CD4-positive, alpha-beta memory T cell (primary cell): ENCODE measurements around the gene DYNC1LI1. TPM values are rescaled to one million over a fixed set of nuclear protein-coding genes. Genes with fewer than 3 reads are reported as not detected.
A peak's percentile ranks its signal among the peaks of the same experiment; 100 is the strongest.

Experiments
- CTCF ChIA-PET: fragments of 350-600 bp; sonication (Branson Sonifier 250); formaldehyde crosslinking; loops from one replicate; lab custom pipeline; 2021; ENCODE audit warnings: inconsistent platforms; ENCODE audit not compliant: partially characterized antibody; lab: Charles Lee
- POLR2A ChIA-PET: fragments of 350-600 bp; sonication (Branson Sonifier 250); formaldehyde crosslinking; loops from one replicate; lab custom pipeline; 2021; ENCODE audit not compliant: partially characterized antibody; lab: Charles Lee
- DNase-seq, 5 donors: peaks; one replicate each; pipeline versions ENCODE4 v3.0.0 to v3.0.0-alpha.2; 2020 to 2022; ENCODE audit warnings: mixed read lengths in 1 of 5
- H3K27ac ChIP-seq: one replicate; pipeline ENCODE4 v1.7.0; 2013; ENCODE audit warnings: low read depth, low read length
- H3K27me3 ChIP-seq: 2 replicates; pipeline ENCODE4 v1.7.0; 2013; ENCODE audit warnings: mild to moderate bottlenecking, low read length, moderate library complexity; ENCODE audit not compliant: insufficient read depth
- H3K36me3 ChIP-seq: 2 replicates; pipeline ENCODE4 v1.7.0; 2013; ENCODE audit warnings: mild to moderate bottlenecking, low read length, moderate library complexity; ENCODE audit not compliant: insufficient read depth
- H3K4me1 ChIP-seq: 2 replicates; pipeline ENCODE4 v1.7.0; 2013; ENCODE audit warnings: mild to moderate bottlenecking, low read length, moderate library complexity; ENCODE audit not compliant: insufficient read depth
- H3K4me3 ChIP-seq, 2 donors: one replicate each; pipeline ENCODE4 v1.7.0; 2013; ENCODE audit warnings: low read length in 2 of 2, mild to moderate bottlenecking in 1 of 2
- H3K9me3 ChIP-seq, 2 donors: one replicate each; pipeline ENCODE4 v1.7.0; 2013; ENCODE audit warnings: low read length in 2 of 2, control low read depth in 1 of 2; ENCODE audit not compliant: control insufficient read depth in 1 of 2
- H3K27ac Mint-ChIP-seq, 7 donors: one replicate each; pipeline ENCODE4 v1.8.0; 2020 to 2021; ENCODE audit warnings: mixed read lengths in 7 of 7, mild to moderate bottlenecking in 6 of 7, inconsistent platforms in 3 of 7, moderate library complexity in 3 of 7
- H3K27me3 Mint-ChIP-seq, 2 donors: one replicate each; pipeline ENCODE4 v1.8.0; 2020 to 2021; ENCODE audit warnings: mixed read lengths in 2 of 2
- H3K36me3 Mint-ChIP-seq, 2 donors: one replicate each; pipeline ENCODE4 v1.8.0; 2020 to 2021; ENCODE audit warnings: mixed read lengths in 2 of 2, inconsistent platforms in 1 of 2, mild to moderate bottlenecking in 1 of 2
- H3K4me1 Mint-ChIP-seq, 4 donors: one replicate each; pipeline ENCODE4 v1.8.0; 2020 to 2021; ENCODE audit warnings: mixed read lengths in 4 of 4, mild to moderate bottlenecking in 1 of 4
- H3K4me3 Mint-ChIP-seq, 8 donors: one replicate each; pipeline ENCODE4 v1.8.0; 2020 to 2021; ENCODE audit warnings: mixed read lengths in 8 of 8, mild to moderate bottlenecking in 7 of 8, moderate library complexity in 6 of 8, inconsistent platforms in 3 of 8
- H3K9me3 Mint-ChIP-seq, 8 donors: one replicate each; pipeline ENCODE4 v1.8.0; 2020 to 2021; ENCODE audit warnings: mixed read lengths in 8 of 8, mild to moderate bottlenecking in 5 of 8, inconsistent platforms in 3 of 8, moderate library complexity in 1 of 8
- intact Hi-C: fragments of 100-400 bp; cut with micrococcal nuclease; formaldehyde crosslinking; loops from one replicate; pipeline ENCODE4 v1.15.1; 2023
- polyA plus RNA-seq, 2 donors: library from polyadenylated mRNA; unstranded; fragments of 300-500 nt; fragmentation: Illumina TruSeq; gene quantifications; one replicate each; pipeline ENCODE4 v1.2.3, GENCODE V29; 2021
- total RNA-seq, 2 experiments: library from RNA; stranded (reverse); gene quantifications; one replicate each; pipeline ENCODE4 v1.2.3, GENCODE V29; 2021

DYNC1LI1 gene
- total and polyA plus RNA-seq, 4 experiments from 2014 or later, result 25.1 to 30.1 (median 28.7) TPM

- peaks cover 79% of the 10 kb centered on the region for H3K4me1 ChIP-seq
- Mint-ChIP-seq H3K4me1 (peaks cover 31 to 70% (median 48%) of the 10 kb centered on the region in 4 donors), H3K27me3 (no peaks in the 10 kb centered on the region), H3K9me3 (no peaks in the 10 kb centered on the region), H3K4me3 (peak overlapping the region in 3 of 8 donors; percentile 16 to 61 (median 39)), H3K36me3 (peaks cover 13 to 25% of the 10 kb centered on the region in 2 donors), H3K27ac (peak overlapping the region in 2 of 7 donors; percentile 3 to 8)
- CTCF ChIA-PET, result interaction anchor here (0.8 to 4.6 kb wide), 6 partner anchors 9 to 124 kb away, joined by 3 to 16 read pairs (median 4); no protein-coding TSS in a partner anchor
- H3K27me3 ChIP-seq, result no peaks in the 10 kb centered on the region
- DNase-seq, result no peak
- POLR2A ChIA-PET, result no interaction called here
- H3K4me3 ChIP-seq, result no peak overlapping the region
- no peak overlapping the region for H3K27ac ChIP-seq
- intact Hi-C loops, result no loop called here
- H3K9me3 ChIP-seq, result no peaks in the 10 kb centered on the region
- no peaks in the 10 kb centered on the region for H3K36me3 ChIP-seq
Measured at GRCh38 chr3:32498252-32498651, 72.4 kb downstream of the DYNC1LI1 start.

- H3K9me3 Mint-ChIP-seq, result no peaks in the 10 kb centered on the region
- no peak overlapping the region for H3K4me3 ChIP-seq
- ChIA-PET POLR2A (interaction anchor here (0.9 kb wide), 1 partner anchor 104 kb away, joined by 3 read pairs; the partner anchor contains the start of gene CMTM7), CTCF (interaction anchor here (0.9 to 4.6 kb wide), 3 partner anchors 15 to 62 kb away, joined by 3 to 16 read pairs (median 3); no protein-coding TSS in a partner anchor)
- intact Hi-C loops, result no loop called here
- peaks cover 22 to 47% (median 33%) of the 10 kb centered on the region in 4 donors for H3K4me1 Mint-ChIP-seq
- H3K27me3 Mint-ChIP-seq, result no peaks in the 10 kb centered on the region
- H3K27me3 ChIP-seq, result no peaks in the 10 kb centered on the region
- DNase-seq, result no peak
- peak overlapping the region in 3 of 8 donors; percentile 11 to 47 (median 35) for H3K4me3 Mint-ChIP-seq
- peaks cover 77% of the 10 kb centered on the region for H3K4me1 ChIP-seq
- H3K36me3 ChIP-seq, result no peaks in the 10 kb centered on the region
- H3K27ac Mint-ChIP-seq, result peak overlapping the region in 1 of 7 donors; percentile 9
- H3K9me3 ChIP-seq, result no peaks in the 10 kb centered on the region
- no peak overlapping the region for H3K27ac ChIP-seq
- H3K36me3 Mint-ChIP-seq, result peaks cover 13 to 15% of the 10 kb centered on the region in 2 donors
Measured at GRCh38 chr3:32495609-32496008, 75.0 kb downstream of the DYNC1LI1 start.

GRCh38 chr3:32495085-32495484 is 75.6 kb downstream of the DYNC1LI1 start:
- H3K9me3 Mint-ChIP-seq, result no peaks in the 10 kb centered on the region
- no peak overlapping the region for H3K27ac Mint-ChIP-seq
- no peaks in the 10 kb centered on the region for H3K27me3 Mint-ChIP-seq
- peaks cover 18 to 42% (median 27%) of the 10 kb centered on the region in 4 donors for H3K4me1 Mint-ChIP-seq
- no peaks in the 10 kb centered on the region for H3K36me3 ChIP-seq
- ChIA-PET POLR2A (interaction anchor here (0.9 kb wide), 1 partner anchor 103 kb away, joined by 3 read pairs; the partner anchor contains the start of gene CMTM7), CTCF (interaction anchor here (4.6 kb wide), 1 partner anchor 15 kb away, joined by 16 read pairs; no protein-coding TSS in a partner anchor)
- no peak overlapping the region for H3K27ac ChIP-seq
- peak overlapping the region in 1 of 8 donors; percentile 1 for H3K4me3 Mint-ChIP-seq
- H3K9me3 ChIP-seq, result no peaks in the 10 kb centered on the region
- peaks cover 72% of the 10 kb centered on the region for H3K4me1 ChIP-seq
- intact Hi-C loops, result no loop called here
- no peak for DNase-seq
- H3K27me3 ChIP-seq, result no peaks in the 10 kb centered on the region
- H3K36me3 Mint-ChIP-seq, result peaks cover 12 to 13% of the 10 kb centered on the region in 2 donors
- H3K4me3 ChIP-seq, result no peak overlapping the region

- Histone ChIP-seq H3K9me3 (no peaks in the 10 kb centered on the region), H3K4me1 (peaks cover 62% of the 10 kb centered on the region), H3K27ac (no peak overlapping the region), H3K4me3 (no peak overlapping the region), H3K27me3 (no peaks in the 10 kb centered on the region), H3K36me3 (no peaks in the 10 kb centered on the region)
- H3K27ac Mint-ChIP-seq, result no peak overlapping the region
- no peaks in the 10 kb centered on the region for H3K27me3 Mint-ChIP-seq
- no peaks in the 10 kb centered on the region for H3K9me3 Mint-ChIP-seq
- intact Hi-C loops, result no loop called here
- POLR2A ChIA-PET, result no interaction called here
- H3K4me3 Mint-ChIP-seq, result no peak overlapping the region
- DNase-seq, result no peak
- peaks cover 9 to 16% of the 10 kb centered on the region in 2 donors for H3K36me3 Mint-ChIP-seq
- peaks cover 11 to 33% (median 20%) of the 10 kb centered on the region in 4 donors for H3K4me1 Mint-ChIP-seq
- CTCF ChIA-PET, result interaction anchor here (0.5 to 1.5 kb wide), 2 partner anchors 27 to 636 kb away, joined by 3 to 4 read pairs; no protein-coding TSS in a partner anchor
Measured at GRCh38 chr3:32493437-32494414, 76.9 kb downstream of the DYNC1LI1 start.

- Histone ChIP-seq H3K4me1 (peaks cover 55% of the 10 kb centered on the region), H3K4me3 (no peak overlapping the region), H3K27ac (no peak overlapping the region), H3K36me3 (no peaks in the 10 kb centered on the region), H3K27me3 (no peaks in the 10 kb centered on the region), H3K9me3 (no peaks in the 10 kb centered on the region)
- H3K36me3 Mint-ChIP-seq, result peaks cover 11 to 21% of the 10 kb centered on the region in 2 donors
- no peaks in the 10 kb centered on the region for H3K27me3 Mint-ChIP-seq
- CTCF ChIA-PET, result interaction anchor here (1.2 to 1.5 kb wide), 2 partner anchors 14 to 26 kb away, joined by 3 to 4 read pairs; no protein-coding TSS in a partner anchor
- no peak for DNase-seq
- H3K27ac Mint-ChIP-seq, result no peak overlapping the region
- H3K4me1 Mint-ChIP-seq, result peaks cover 8 to 25% (median 19%) of the 10 kb centered on the region in 4 donors
- H3K4me3 Mint-ChIP-seq, result no peak overlapping the region
- intact Hi-C loops, result no loop called here
- POLR2A ChIA-PET, result no interaction called here
- H3K9me3 Mint-ChIP-seq, result no peaks in the 10 kb centered on the region
Measured at GRCh38 chr3:32492684-32493436, 77.8 kb downstream of the DYNC1LI1 start.

- no peak overlapping the region for H3K4me3 ChIP-seq
- peaks cover 10 to 19% (median 11%) of the 10 kb centered on the region in 4 donors for H3K4me1 Mint-ChIP-seq
- CTCF ChIA-PET, result interaction anchor here (0.7 to 1.3 kb wide), 3 partner anchors 21 to 50 kb away, joined by 3 to 4 read pairs (median 3); no protein-coding TSS in a partner anchor
Measured at GRCh38 chr3:32488474-32489008, 82.1 kb downstream of the DYNC1LI1 start.

More at GRCh38 chr3:32488474-32489008, 82.1 kb downstream of the DYNC1LI1 start:
- intact Hi-C loops, result no loop called here
- H3K27ac ChIP-seq, result no peak overlapping the region
- no peaks in the 10 kb centered on the region for H3K27me3 ChIP-seq
- no peak for DNase-seq
- Mint-ChIP-seq H3K36me3 (peaks cover 28 to 50% of the 10 kb centered on the region in 2 donors), H3K9me3 (no peaks in the 10 kb centered on the region), H3K4me3 (no peak overlapping the region), H3K27me3 (no peaks in the 10 kb centered on the region), H3K27ac (peak overlapping the region in 4 of 7 donors; percentile 1 to 26 (median 12))
- H3K9me3 ChIP-seq, result no peaks in the 10 kb centered on the region
- POLR2A ChIA-PET, result no interaction called here
- H3K4me1 ChIP-seq, result peaks cover 22% of the 10 kb centered on the region
- H3K36me3 ChIP-seq, result peaks cover 10% of the 10 kb centered on the region
